ENCODE data around the gene PRRT1. TPM values are rescaled to one million over a fixed set of nuclear protein-coding genes. Genes with fewer than 3 reads are reported as not detected.

PRRT1 gene
- total and polyA plus RNA-seq, 2 of the 4 experiments (the other 2 are of a cell fraction), result 0.99 TPM; not detected in 1

DNA sequence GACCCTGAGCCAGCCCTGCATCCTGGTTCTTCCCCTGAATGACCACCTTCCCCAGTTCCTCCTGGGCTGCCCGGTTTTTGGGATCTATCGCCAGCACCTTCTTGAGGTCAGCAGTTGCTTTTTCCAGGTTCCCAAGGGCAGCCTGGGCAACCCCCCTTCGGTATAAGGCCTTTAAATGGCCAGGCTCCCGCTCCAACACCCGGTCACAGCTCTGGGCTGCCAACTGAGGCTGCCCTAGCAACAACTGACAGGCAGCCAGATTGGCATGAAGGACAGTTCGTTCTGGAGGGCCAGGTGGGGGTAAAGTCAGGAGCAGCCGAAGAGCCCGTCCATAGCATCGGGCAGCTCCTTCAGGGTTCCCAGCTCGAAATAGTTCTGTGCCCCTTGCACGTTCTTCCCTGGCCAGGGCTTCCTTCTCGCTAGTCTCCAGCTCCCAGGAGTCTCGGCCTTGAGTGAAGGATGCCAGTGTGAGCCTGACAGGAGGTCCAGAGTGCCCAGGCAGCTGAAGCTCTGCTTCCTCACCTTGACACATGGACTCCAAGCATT lies 22.9 kb downstream of the PRRT1 start (continued):
- no peak for TF ChIP-seq MAZ (IDR thresholded peaks at IDR 0.05; ENCODE audit: borderline replicate concordance, low read depth, low read length)
- no peak for TF ChIP-seq FOS (IDR thresholded peaks at IDR 0.05; ENCODE audit: low read depth, low read length)
- no peak for TF ChIP-seq MAFK (IDR thresholded peaks at IDR 0.05; ENCODE audit: low read depth, low read length)
- no peak for TF ChIP-seq RFX5 (IDR thresholded peaks at IDR 0.05; ENCODE audit: low read depth, low read length)
- TF ChIP-seq BHLHE40 (IDR thresholded peaks at IDR 0.05; ENCODE audit: low read depth, low read length), result no peak
- no peak for TF ChIP-seq MXI1 (IDR thresholded peaks at IDR 0.05; ENCODE audit: borderline replicate concordance, low read depth, low read length)

All from IMR-90 (cell line).